SK-N-SH (cell line): ENCODE measurements around the gene IPO11. TPM values are rescaled to one million over a fixed set of nuclear protein-coding genes. Genes with fewer than 3 reads are reported as not detected.

ENCODE experiments used
- CTCF ChIA-PET: fragments of 300-600, 350-600 bp; formaldehyde crosslinking; extraction: SDS; loops from one replicate; lab custom pipeline; 2021; lab: Yijun Ruan, JAX
- POLR2A ChIA-PET: fragments of 350-600 bp; sonication (Branson Sonifier 250); formaldehyde crosslinking; extraction: SDS; loops from one replicate; lab custom pipeline; 2020; ENCODE audit warnings: antibody characterized with exemption, inconsistent platforms; lab: Yijun Ruan, JAX
- DNase-seq: peaks from one replicate; pipeline ENCODE4 v3.0.0; 2012
- H2AFZ ChIP-seq: fragments of 200-600 bp; sonication (generic); 2 replicates; pipeline ENCODE4 v1.8.1; 2016; ENCODE audit warnings: antibody characterized with exemption, mild to moderate bottlenecking, low read depth
- H3F3A ChIP-seq: fragments of 200-600 bp; sonication (generic); replicated peaks from 2 replicates; pipeline ENCODE3; 2016; ENCODE audit warnings: antibody characterized with exemption, mild to moderate bottlenecking; ENCODE audit not compliant: insufficient read depth
- H3K27ac ChIP-seq, 2 experiments: fragments of 200-500 bp in 1 of 2; fragments of 200-600 bp in 1 of 2; sonication (Bioruptor generic) in 1 of 2; sonication (generic), shearing (Covaris generic) in 1 of 2; 2 replicates each; pipeline versions ENCODE4 v1.5.1 to v1.6.1; 2014 to 2016; ENCODE audit warnings: low read depth in 2 of 2, inconsistent platforms in 1 of 2, low read length in 1 of 2, mild to moderate bottlenecking in 1 of 2, mixed read lengths in 1 of 2
- H3K27me3 ChIP-seq: fragments of 200-600 bp; sonication (generic), shearing (Covaris generic); 2 replicates; pipeline ENCODE4 v1.6.1; 2016; ENCODE audit warnings: mixed run types; ENCODE audit not compliant: insufficient read depth
- H3K36me3 ChIP-seq, 2 experiments: fragments of 200-500 bp in 1 of 2; fragments of 200-600 bp in 1 of 2; sonication (Bioruptor generic) in 1 of 2; sonication (generic) in 1 of 2; replicated peaks in 1 of 2; 2 replicates each; pipeline versions ENCODE3 to v1.5.1; 2014 to 2016; ENCODE audit warnings: low read length in 1 of 2, mild to moderate bottlenecking in 1 of 2; ENCODE audit not compliant: insufficient read depth in 2 of 2, control insufficient read depth in 1 of 2
- H3K4me1 ChIP-seq, 2 experiments: fragments of 200-500 bp in 1 of 2; fragments of 200-600 bp in 1 of 2; sonication (Bioruptor generic) in 1 of 2; sonication (generic), shearing (Covaris generic) in 1 of 2; 2 replicates each; pipeline versions ENCODE4 v1.5.1 to v1.6.1; 2014 to 2016; ENCODE audit warnings: low read depth in 1 of 2, low read length in 1 of 2, mixed run types in 1 of 2; ENCODE audit not compliant: insufficient read depth in 2 of 2, control insufficient read depth in 1 of 2
- H3K4me2 ChIP-seq: fragments of 200-600 bp; sonication (generic), shearing (Covaris generic); 2 replicates; pipeline ENCODE4 v1.6.1; 2017; ENCODE audit warnings: mixed run types
- H3K4me3 ChIP-seq, 2 experiments: fragments of 200-500 bp in 1 of 2; fragments of 200-600 bp in 1 of 2; sonication (Bioruptor generic) in 1 of 2; sonication (generic), shearing (Covaris generic) in 1 of 2; 2 replicates each; pipeline versions ENCODE4 v1.5.1 to v1.8.1; 2014 to 2016; ENCODE audit warnings: low read depth in 2 of 2, inconsistent platforms in 1 of 2, low read length in 1 of 2, mild to moderate bottlenecking in 1 of 2, mixed read lengths in 1 of 2, moderate library complexity in 1 of 2
- H3K79me2 ChIP-seq: fragments of 200-600 bp; sonication (generic); 2 replicates; pipeline ENCODE4 v1.8.1; 2017; ENCODE audit warnings: mild to moderate bottlenecking; ENCODE audit not compliant: insufficient read depth
- H3K9ac ChIP-seq: fragments of 200-600 bp; sonication (generic); 2 replicates; pipeline ENCODE4 v1.6.1; 2017; ENCODE audit warnings: mixed run types
- H3K9me2 ChIP-seq: fragments of 200-600 bp; sonication (generic); 2 replicates; pipeline ENCODE4 v1.6.1; 2017; ENCODE audit warnings: mixed run types
- H3K9me3 ChIP-seq: fragments of 200-600 bp; sonication (generic); 2 replicates; pipeline ENCODE4 v1.6.1; 2017; ENCODE audit warnings: mixed run types, mild to moderate bottlenecking, moderate library complexity
- H4K20me1 ChIP-seq: fragments of 200-600 bp; sonication (generic); 2 replicates; pipeline ENCODE4 v1.6.1; 2017; ENCODE audit warnings: mild to moderate bottlenecking, mixed run types; ENCODE audit not compliant: insufficient read depth
- CHD2 ChIP-seq: fragments of 150-350 bp; IDR thresholded peaks from 2 replicates; pipeline ENCODE4 v1.6.1; 2018; ENCODE audit warnings: low read length; ENCODE audit not compliant: partially characterized antibody
- ELF1 ChIP-seq: IDR thresholded peaks from 2 replicates; pipeline ENCODE4 v1.4.0; 2012
- FOSL2 ChIP-seq: IDR thresholded peaks from 2 replicates; pipeline ENCODE4 v1.4.0; 2012; ENCODE audit warnings: low read depth, mild to moderate bottlenecking, moderate library complexity, borderline replicate concordance
- FOXJ3 ChIP-seq: sonication (generic); formaldehyde crosslinking; IDR thresholded peaks from 2 replicates; pipeline ENCODE4 v1.5.1; 2020; ENCODE audit warnings: mild to moderate bottlenecking, missing genetic modification reagents
- MEF2A ChIP-seq: IDR thresholded peaks from 2 replicates; pipeline ENCODE4 v1.4.0; 2012; ENCODE audit warnings: low read depth, borderline replicate concordance
- NFIC ChIP-seq: IDR thresholded peaks from 2 replicates; pipeline ENCODE4 v1.4.0; 2012; ENCODE audit warnings: borderline replicate concordance
- RFX5 ChIP-seq: IDR thresholded peaks from 2 replicates; pipeline ENCODE4 v1.6.1; 2012; ENCODE audit warnings: mild to moderate bottlenecking, improper control_type of control experiment, low read length
- SMC3 ChIP-seq: IDR thresholded peaks from 2 replicates; pipeline ENCODE4 v1.6.1; 2012; ENCODE audit warnings: low read depth, low read length, improper control_type of control experiment
- TAF1 ChIP-seq: IDR thresholded peaks from 2 replicates; pipeline ENCODE4 v1.6.1; 2012; ENCODE audit warnings: low read depth, mild to moderate bottlenecking, low read length, moderate library complexity, borderline replicate concordance
- TEAD4 ChIP-seq: IDR thresholded peaks from 2 replicates; pipeline ENCODE4 v1.4.0; 2012; ENCODE audit warnings: mild to moderate bottlenecking, borderline replicate concordance; ENCODE audit not compliant: insufficient read depth
- YY1 ChIP-seq: IDR thresholded peaks from 2 replicates; pipeline ENCODE4 v1.4.0; 2012; ENCODE audit warnings: low read depth, mild to moderate bottlenecking
- WGBS: methylation state at CpG from one replicate; pipeline ENCODE4 v1.1.6; 2017; ENCODE audit warnings: low lambda C conversion rate; 5-methylcytosine and 5-hydroxymethylcytosine counted together
- polyA plus RNA-seq, 3 experiments: library from polyadenylated mRNA; depleted of rRNA; stranded (reverse); fragments of >200 nt; gene quantifications; 2 replicates each; pipeline ENCODE4 v1.2.3, GENCODE V29; 2012
- TF ChIP-seq, protein P1 (sequence below): fragments of 200-600 bp; sonication (generic); IDR thresholded peaks from 2 replicates; pipeline ENCODE4 v1.6.1; 2017; ENCODE audit warnings: antibody characterized with exemption, mild to moderate bottlenecking, moderate library complexity
- TF ChIP-seq, protein P2 (sequence below): IDR thresholded peaks from 2 replicates; pipeline ENCODE4 v1.4.0; 2012; ENCODE audit warnings: low read depth, borderline replicate concordance
- TF ChIP-seq, protein P3 (sequence below): IDR thresholded peaks from 2 replicates; pipeline ENCODE4 v1.6.1; 2012; ENCODE audit warnings: mild to moderate bottlenecking, low read depth, low read length, moderate library complexity
- TF ChIP-seq, protein P4 (sequence below): fragments of 150-350 bp; IDR thresholded peaks from 2 replicates; pipeline ENCODE4 v1.6.1; 2016; ENCODE audit warnings: mild to moderate bottlenecking, low read depth, low read length

The IPO11 gene
- polyA plus RNA-seq, 1 of the 3 experiments (the other 2 are of a cell fraction) = 8.1 TPM

DNA sequence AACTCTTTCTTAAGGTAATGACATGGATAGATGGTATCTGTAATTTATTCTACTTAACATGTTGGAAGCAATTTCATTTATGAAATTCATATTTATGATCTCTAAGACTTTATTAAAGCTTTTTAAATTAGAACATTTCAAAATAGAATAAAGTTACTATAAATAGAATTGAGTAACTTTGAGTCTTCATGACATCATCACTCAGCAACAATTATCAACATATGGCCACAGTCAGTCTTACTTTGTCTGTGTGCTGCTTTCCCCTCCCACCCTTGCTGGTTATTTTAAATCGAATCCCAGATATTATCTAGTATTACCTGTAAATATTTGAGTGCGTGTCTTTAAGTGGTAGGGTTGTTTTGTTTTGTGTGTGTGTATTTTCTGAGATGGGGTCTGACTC is 65.2 kb downstream of the IPO11 start (continued):
- TF ChIP-seq, protein P1, sequence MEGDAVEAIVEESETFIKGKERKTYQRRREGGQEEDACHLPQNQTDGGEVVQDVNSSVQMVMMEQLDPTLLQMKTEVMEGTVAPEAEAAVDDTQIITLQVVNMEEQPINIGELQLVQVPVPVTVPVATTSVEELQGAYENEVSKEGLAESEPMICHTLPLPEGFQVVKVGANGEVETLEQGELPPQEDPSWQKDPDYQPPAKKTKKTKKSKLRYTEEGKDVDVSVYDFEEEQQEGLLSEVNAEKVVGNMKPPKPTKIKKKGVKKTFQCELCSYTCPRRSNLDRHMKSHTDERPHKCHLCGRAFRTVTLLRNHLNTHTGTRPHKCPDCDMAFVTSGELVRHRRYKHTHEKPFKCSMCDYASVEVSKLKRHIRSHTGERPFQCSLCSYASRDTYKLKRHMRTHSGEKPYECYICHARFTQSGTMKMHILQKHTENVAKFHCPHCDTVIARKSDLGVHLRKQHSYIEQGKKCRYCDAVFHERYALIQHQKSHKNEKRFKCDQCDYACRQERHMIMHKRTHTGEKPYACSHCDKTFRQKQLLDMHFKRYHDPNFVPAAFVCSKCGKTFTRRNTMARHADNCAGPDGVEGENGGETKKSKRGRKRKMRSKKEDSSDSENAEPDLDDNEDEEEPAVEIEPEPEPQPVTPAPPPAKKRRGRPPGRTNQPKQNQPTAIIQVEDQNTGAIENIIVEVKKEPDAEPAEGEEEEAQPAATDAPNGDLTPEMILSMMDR = no peak
- TF ChIP-seq FOSL2 = no peak
- no peak for TF ChIP-seq FOXJ3
- TF ChIP-seq, protein P2, sequence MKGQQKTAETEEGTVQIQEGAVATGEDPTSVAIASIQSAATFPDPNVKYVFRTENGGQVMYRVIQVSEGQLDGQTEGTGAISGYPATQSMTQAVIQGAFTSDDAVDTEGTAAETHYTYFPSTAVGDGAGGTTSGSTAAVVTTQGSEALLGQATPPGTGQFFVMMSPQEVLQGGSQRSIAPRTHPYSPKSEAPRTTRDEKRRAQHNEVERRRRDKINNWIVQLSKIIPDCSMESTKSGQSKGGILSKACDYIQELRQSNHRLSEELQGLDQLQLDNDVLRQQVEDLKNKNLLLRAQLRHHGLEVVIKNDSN = no peak
- TF ChIP-seq, protein P3, sequence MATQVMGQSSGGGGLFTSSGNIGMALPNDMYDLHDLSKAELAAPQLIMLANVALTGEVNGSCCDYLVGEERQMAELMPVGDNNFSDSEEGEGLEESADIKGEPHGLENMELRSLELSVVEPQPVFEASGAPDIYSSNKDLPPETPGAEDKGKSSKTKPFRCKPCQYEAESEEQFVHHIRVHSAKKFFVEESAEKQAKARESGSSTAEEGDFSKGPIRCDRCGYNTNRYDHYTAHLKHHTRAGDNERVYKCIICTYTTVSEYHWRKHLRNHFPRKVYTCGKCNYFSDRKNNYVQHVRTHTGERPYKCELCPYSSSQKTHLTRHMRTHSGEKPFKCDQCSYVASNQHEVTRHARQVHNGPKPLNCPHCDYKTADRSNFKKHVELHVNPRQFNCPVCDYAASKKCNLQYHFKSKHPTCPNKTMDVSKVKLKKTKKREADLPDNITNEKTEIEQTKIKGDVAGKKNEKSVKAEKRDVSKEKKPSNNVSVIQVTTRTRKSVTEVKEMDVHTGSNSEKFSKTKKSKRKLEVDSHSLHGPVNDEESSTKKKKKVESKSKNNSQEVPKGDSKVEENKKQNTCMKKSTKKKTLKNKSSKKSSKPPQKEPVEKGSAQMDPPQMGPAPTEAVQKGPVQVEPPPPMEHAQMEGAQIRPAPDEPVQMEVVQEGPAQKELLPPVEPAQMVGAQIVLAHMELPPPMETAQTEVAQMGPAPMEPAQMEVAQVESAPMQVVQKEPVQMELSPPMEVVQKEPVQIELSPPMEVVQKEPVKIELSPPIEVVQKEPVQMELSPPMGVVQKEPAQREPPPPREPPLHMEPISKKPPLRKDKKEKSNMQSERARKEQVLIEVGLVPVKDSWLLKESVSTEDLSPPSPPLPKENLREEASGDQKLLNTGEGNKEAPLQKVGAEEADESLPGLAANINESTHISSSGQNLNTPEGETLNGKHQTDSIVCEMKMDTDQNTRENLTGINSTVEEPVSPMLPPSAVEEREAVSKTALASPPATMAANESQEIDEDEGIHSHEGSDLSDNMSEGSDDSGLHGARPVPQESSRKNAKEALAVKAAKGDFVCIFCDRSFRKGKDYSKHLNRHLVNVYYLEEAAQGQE = no peak
- no peak for TF ChIP-seq CHD2

DNA sequence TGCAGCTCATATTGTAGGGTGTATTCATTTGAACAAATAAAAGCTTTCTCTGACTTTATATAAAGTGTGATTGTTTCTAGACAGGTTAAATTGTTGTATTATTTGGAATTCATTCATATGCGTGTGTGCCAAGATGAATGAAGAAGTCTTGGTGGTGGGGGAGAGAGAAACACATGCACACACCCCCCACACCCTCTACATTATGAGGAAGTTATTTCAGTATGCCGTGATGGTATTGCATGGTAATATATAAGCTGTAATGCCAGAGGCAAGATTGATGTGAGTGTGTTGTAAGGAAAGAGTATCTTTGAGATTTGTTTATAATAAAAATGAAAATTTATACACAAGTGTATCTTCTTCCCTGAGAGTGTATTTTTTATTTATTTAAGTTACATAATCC is 71.0 kb downstream of the IPO11 start:
- TF ChIP-seq TAF1 (no peak), MEF2A (no peak)
- POLR2A ChIA-PET = no interaction called here

DNA sequence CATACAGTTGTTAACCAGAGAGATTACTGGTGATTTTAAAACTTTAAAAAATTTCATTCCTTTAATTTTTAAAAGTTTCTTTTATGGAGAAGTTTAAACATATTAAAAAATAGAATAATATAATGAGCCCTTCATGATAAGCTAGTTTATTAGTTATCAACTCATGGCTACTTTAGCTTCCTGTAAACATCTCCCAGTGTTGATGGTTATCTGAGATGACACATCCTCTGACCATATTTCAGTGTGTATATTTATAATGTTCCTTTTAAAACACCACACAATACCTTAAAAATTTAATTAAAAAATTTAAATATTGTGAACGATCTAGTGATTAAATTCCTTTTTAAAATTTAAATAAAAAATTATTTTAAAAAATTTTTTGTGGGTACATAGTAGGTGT is 74.1 kb downstream of the IPO11 start:
- peaks cover 33 to 55% of the 10 kb centered on the region in 2 experiments for H3K36me3 ChIP-seq
- H3K4me3 ChIP-seq = no peak overlapping the region
- H3F3A ChIP-seq = peaks cover 4% of the 10 kb centered on the region
- no peak overlapping the region for H3K27ac ChIP-seq
- no peak overlapping the region for H3K9ac ChIP-seq
- WGBS = 49% methylated on average over 1 of the region's 1 CpG
- H4K20me1 ChIP-seq = no peaks in the 10 kb centered on the region
- H2AFZ ChIP-seq = no peak overlapping the region
- peak; percentile 9 for DNase-seq
- TF ChIP-seq RFX5 (no peak), YY1 (no peak), FOXJ3 (no peak), TEAD4 (no peak), ELF1 (no peak), SMC3 (no peak), NFIC (no peak)
- TF ChIP-seq, protein P4, sequence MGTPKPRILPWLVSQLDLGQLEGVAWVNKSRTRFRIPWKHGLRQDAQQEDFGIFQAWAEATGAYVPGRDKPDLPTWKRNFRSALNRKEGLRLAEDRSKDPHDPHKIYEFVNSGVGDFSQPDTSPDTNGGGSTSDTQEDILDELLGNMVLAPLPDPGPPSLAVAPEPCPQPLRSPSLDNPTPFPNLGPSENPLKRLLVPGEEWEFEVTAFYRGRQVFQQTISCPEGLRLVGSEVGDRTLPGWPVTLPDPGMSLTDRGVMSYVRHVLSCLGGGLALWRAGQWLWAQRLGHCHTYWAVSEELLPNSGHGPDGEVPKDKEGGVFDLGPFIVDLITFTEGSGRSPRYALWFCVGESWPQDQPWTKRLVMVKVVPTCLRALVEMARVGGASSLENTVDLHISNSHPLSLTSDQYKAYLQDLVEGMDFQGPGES = no peak
- TF ChIP-seq, protein P1 = no peak
- H3K9me3 ChIP-seq = no peaks in the 10 kb centered on the region
- ChIA-PET CTCF (interaction anchor here (1.0 to 1.9 kb wide), 2 partner anchors 43 to 292 kb away, joined by 3 to 5 read pairs; no protein-coding TSS in a partner anchor), POLR2A (no interaction called here)
- H3K4me2 ChIP-seq = no peak overlapping the region
- H3K27me3 ChIP-seq = no peaks in the 10 kb centered on the region
- H3K79me2 ChIP-seq = no peaks in the 10 kb centered on the region
- H3K9me2 ChIP-seq = no peaks in the 10 kb centered on the region
- no peaks in the 10 kb centered on the region for H3K4me1 ChIP-seq

More for the DNA sequence above, 71.0 kb downstream of the IPO11 start:
- no peaks in the 10 kb centered on the region for H3K4me1 ChIP-seq
- no peaks in the 10 kb centered on the region for H4K20me1 ChIP-seq
- no peaks in the 10 kb centered on the region for H3K9me3 ChIP-seq
- 90% methylated on average over 2 of the region's 2 CpGs for WGBS
- H3K4me3 ChIP-seq = no peak overlapping the region
- no peaks in the 10 kb centered on the region for H3K9me2 ChIP-seq
- H2AFZ ChIP-seq = no peak overlapping the region
- peaks cover 20 to 49% of the 10 kb centered on the region in 2 experiments for H3K36me3 ChIP-seq
- H3F3A ChIP-seq = peaks cover 4% of the 10 kb centered on the region
- no peak for DNase-seq
- no peaks in the 10 kb centered on the region for H3K27me3 ChIP-seq
- H3K4me2 ChIP-seq = no peak overlapping the region
- no peak overlapping the region for H3K9ac ChIP-seq
- CTCF ChIA-PET = interaction anchor here (2.1 to 3.1 kb wide), 2 partner anchors 24 to 39 kb away, joined by 4 to 19 read pairs; no protein-coding TSS in a partner anchor
- no peak overlapping the region for H3K27ac ChIP-seq
- no peaks in the 10 kb centered on the region; the same call in 1 of the 2 replicates for H3K79me2 ChIP-seq
